ENCODE measurements around the gene NLGN2.

NLGN2 gene

GRCh38 chr17:7425316-7425715, 17.7 kb downstream of the NLGN2 start, which contains the start of gene SPEM2:
Gene SPEM2, plus strand, starts transcription at chr17:7425616. Its CDS starts 73 bp downstream, at chr17:7425689.
- H3K36me3 ChIP-seq (ENCODE audit: insufficient read depth, insufficient read length, low read length), result no peaks in the 10 kb centered on the region
- no peak within 1 kb of the TSS for H3K4me3 ChIP-seq (ENCODE audit: insufficient read length, low read depth)
- no peaks in the 10 kb centered on the region for H3K27me3 ChIP-seq (ENCODE audit: insufficient read depth, insufficient read length)
- no peak for DNase-seq (ENCODE audit: low read depth, low spot score)
- no peaks in the 10 kb centered on the region for H3K9me3 ChIP-seq (ENCODE audit: insufficient read depth, low read length)
- no peak within 1 kb of the TSS for H3K9ac ChIP-seq (ENCODE audit: insufficient read length, low read depth)
- H3K4me1 ChIP-seq (ENCODE audit: insufficient read depth, insufficient read length), result no peaks in the 10 kb centered on the region
- TF ChIP-seq SUZ12 (IDR thresholded peaks at IDR 0.05; ENCODE audit: extremely low read depth, insufficient read depth, insufficient read length) (no peak), ZNF274 (IDR thresholded peaks at IDR 0.05; ENCODE audit: low read depth, low read length) (no peak), YY1 (IDR thresholded peaks at IDR 0.05; ENCODE audit: insufficient read depth, insufficient read length) (no peak)

- Histone ChIP-seq H3K9ac (ENCODE audit: insufficient read length, low read depth) (no peak overlapping the region), H3K9me3 (ENCODE audit: insufficient read depth, low read length) (no peaks in the 10 kb centered on the region), H3K4me3 (ENCODE audit: insufficient read length, low read depth) (no peak overlapping the region), H3K27me3 (ENCODE audit: insufficient read depth, insufficient read length) (no peaks in the 10 kb centered on the region), H3K36me3 (ENCODE audit: insufficient read depth, insufficient read length, low read length) (no peaks in the 10 kb centered on the region), H3K4me1 (ENCODE audit: insufficient read depth, insufficient read length) (no peaks in the 10 kb centered on the region)
- no peak for DNase-seq (ENCODE audit: low read depth, low spot score)
- TF ChIP-seq SUZ12 (IDR thresholded peaks at IDR 0.05; ENCODE audit: extremely low read depth, insufficient read depth, insufficient read length) (no peak), ZNF274 (IDR thresholded peaks at IDR 0.05; ENCODE audit: low read depth, low read length) (no peak), YY1 (IDR thresholded peaks at IDR 0.05; ENCODE audit: insufficient read depth, insufficient read length) (no peak)
Observed at GRCh38 chr17:7425756-7426155, 18.1 kb downstream of the NLGN2 start.

- H3K9me3 ChIP-seq (ENCODE audit: insufficient read depth, low read length), result no peaks in the 10 kb centered on the region
- H3K4me3 ChIP-seq (ENCODE audit: insufficient read length, low read depth), result no peak overlapping the region
- DNase-seq (ENCODE audit: low read depth, low spot score), result no peak
- H3K36me3 ChIP-seq (ENCODE audit: insufficient read depth, insufficient read length, low read length), result no peaks in the 10 kb centered on the region
- no peak overlapping the region for H3K9ac ChIP-seq (ENCODE audit: insufficient read length, low read depth)
- H3K27me3 ChIP-seq (ENCODE audit: insufficient read depth, insufficient read length), result no peaks in the 10 kb centered on the region
- TF ChIP-seq YY1 (IDR thresholded peaks at IDR 0.05; ENCODE audit: insufficient read depth, insufficient read length) (no peak), SUZ12 (IDR thresholded peaks at IDR 0.05; ENCODE audit: extremely low read depth, insufficient read depth, insufficient read length) (no peak), ZNF274 (IDR thresholded peaks at IDR 0.05; ENCODE audit: low read depth, low read length) (no peak)
- H3K4me1 ChIP-seq (ENCODE audit: insufficient read depth, insufficient read length), result no peaks in the 10 kb centered on the region
Observed at GRCh38 chr17:7426203-7426863, 18.7 kb downstream of the NLGN2 start.

GRCh38 chr17:7426896-7427489, 19.3 kb downstream of the NLGN2 start:
- no peaks in the 10 kb centered on the region for H3K36me3 ChIP-seq (ENCODE audit: insufficient read depth, insufficient read length, low read length)
- no peaks in the 10 kb centered on the region for H3K27me3 ChIP-seq (ENCODE audit: insufficient read depth, insufficient read length)
- no peaks in the 10 kb centered on the region for H3K9me3 ChIP-seq (ENCODE audit: insufficient read depth, low read length)
- H3K4me3 ChIP-seq (ENCODE audit: insufficient read length, low read depth), result no peak overlapping the region
- H3K9ac ChIP-seq (ENCODE audit: insufficient read length, low read depth), result no peak overlapping the region
- TF ChIP-seq YY1 (IDR thresholded peaks at IDR 0.05; ENCODE audit: insufficient read depth, insufficient read length) (no peak), SUZ12 (IDR thresholded peaks at IDR 0.05; ENCODE audit: extremely low read depth, insufficient read depth, insufficient read length) (no peak), ZNF274 (IDR thresholded peaks at IDR 0.05; ENCODE audit: low read depth, low read length) (no peak)
- H3K4me1 ChIP-seq (ENCODE audit: insufficient read depth, insufficient read length), result no peaks in the 10 kb centered on the region
- DNase-seq (ENCODE audit: low read depth, low spot score), result no peak

GRCh38 chr17:7427549-7427948, 19.9 kb downstream of the NLGN2 start:
- H3K9ac ChIP-seq (ENCODE audit: insufficient read length, low read depth), result no peak overlapping the region
- no peak for TF ChIP-seq SUZ12 (IDR thresholded peaks at IDR 0.05; ENCODE audit: extremely low read depth, insufficient read depth, insufficient read length)
- no peak for TF ChIP-seq YY1 (IDR thresholded peaks at IDR 0.05; ENCODE audit: insufficient read depth, insufficient read length)
- H3K4me1 ChIP-seq (ENCODE audit: insufficient read depth, insufficient read length), result no peaks in the 10 kb centered on the region
- DNase-seq (ENCODE audit: low read depth, low spot score), result no peak
- no peaks in the 10 kb centered on the region for H3K36me3 ChIP-seq (ENCODE audit: insufficient read depth, insufficient read length, low read length)
- no peak overlapping the region for H3K4me3 ChIP-seq (ENCODE audit: insufficient read length, low read depth)
- no peaks in the 10 kb centered on the region for H3K9me3 ChIP-seq (ENCODE audit: insufficient read depth, low read length)
- no peaks in the 10 kb centered on the region for H3K27me3 ChIP-seq (ENCODE audit: insufficient read depth, insufficient read length)

GRCh38 chr17:7428557-7428956, 20.9 kb downstream of the NLGN2 start, which contains the start of gene SPEM3:
Gene SPEM3, plus strand, starts transcription at chr17:7428857. Its CDS starts 46 bp downstream, at chr17:7428903.
- Histone ChIP-seq H3K36me3 (ENCODE audit: insufficient read depth, insufficient read length, low read length) (no peaks in the 10 kb centered on the region), H3K9ac (ENCODE audit: insufficient read length, low read depth) (no peak within 1 kb of the TSS), H3K9me3 (ENCODE audit: insufficient read depth, low read length) (no peaks in the 10 kb centered on the region), H3K27me3 (ENCODE audit: insufficient read depth, insufficient read length) (no peaks in the 10 kb centered on the region), H3K4me1 (ENCODE audit: insufficient read depth, insufficient read length) (no peaks in the 10 kb centered on the region), H3K4me3 (ENCODE audit: insufficient read length, low read depth) (no peak within 1 kb of the TSS)
- TF ChIP-seq ZNF274 (IDR thresholded peaks at IDR 0.05; ENCODE audit: low read depth, low read length), result no peak
- TF ChIP-seq YY1 (IDR thresholded peaks at IDR 0.05; ENCODE audit: insufficient read depth, insufficient read length), result no peak
- no peak for TF ChIP-seq SUZ12 (IDR thresholded peaks at IDR 0.05; ENCODE audit: extremely low read depth, insufficient read depth, insufficient read length)
- DNase-seq (ENCODE audit: low read depth, low spot score), result no peak

- no peak for DNase-seq (ENCODE audit: low read depth, low spot score)
- Histone ChIP-seq H3K4me3 (ENCODE audit: insufficient read length, low read depth) (no peak overlapping the region), H3K9me3 (ENCODE audit: insufficient read depth, low read length) (no peaks in the 10 kb centered on the region), H3K36me3 (ENCODE audit: insufficient read depth, insufficient read length, low read length) (no peaks in the 10 kb centered on the region), H3K27me3 (ENCODE audit: insufficient read depth, insufficient read length) (no peaks in the 10 kb centered on the region), H3K9ac (ENCODE audit: insufficient read length, low read depth) (no peak overlapping the region), H3K4me1 (ENCODE audit: insufficient read depth, insufficient read length) (no peaks in the 10 kb centered on the region)
- TF ChIP-seq SUZ12 (IDR thresholded peaks at IDR 0.05; ENCODE audit: extremely low read depth, insufficient read depth, insufficient read length), result no peak
- no peak for TF ChIP-seq YY1 (IDR thresholded peaks at IDR 0.05; ENCODE audit: insufficient read depth, insufficient read length)
- TF ChIP-seq ZNF274 (IDR thresholded peaks at IDR 0.05; ENCODE audit: low read depth, low read length), result no peak
Observed at GRCh38 chr17:7429722-7430121, 22.1 kb downstream of the NLGN2 start.
